ENCODE measurements around the gene ARMC2. TPM values are rescaled to one million over a fixed set of nuclear protein-coding genes. Genes with fewer than 3 reads are reported as not detected.

ARMC2 gene
- 10 to 100 TPM; 12.3 to 20.7 TPM for total RNA-seq
- 1 to 10 TPM; 5.3 to 5.5 TPM for polyA plus RNA-seq
- long read RNA-seq, donor 1, partial matches to known transcripts = 1 of 2 reads
- long read RNA-seq, donor 1, other reads (novel, unspliced or antisense) = 1 of 2 reads
- long read RNA-seq, donor 2, partial matches to known transcripts = 1 of 11 reads
- long read RNA-seq, donor 2, other reads (novel, unspliced or antisense) = 10 of 11 reads

DNA sequence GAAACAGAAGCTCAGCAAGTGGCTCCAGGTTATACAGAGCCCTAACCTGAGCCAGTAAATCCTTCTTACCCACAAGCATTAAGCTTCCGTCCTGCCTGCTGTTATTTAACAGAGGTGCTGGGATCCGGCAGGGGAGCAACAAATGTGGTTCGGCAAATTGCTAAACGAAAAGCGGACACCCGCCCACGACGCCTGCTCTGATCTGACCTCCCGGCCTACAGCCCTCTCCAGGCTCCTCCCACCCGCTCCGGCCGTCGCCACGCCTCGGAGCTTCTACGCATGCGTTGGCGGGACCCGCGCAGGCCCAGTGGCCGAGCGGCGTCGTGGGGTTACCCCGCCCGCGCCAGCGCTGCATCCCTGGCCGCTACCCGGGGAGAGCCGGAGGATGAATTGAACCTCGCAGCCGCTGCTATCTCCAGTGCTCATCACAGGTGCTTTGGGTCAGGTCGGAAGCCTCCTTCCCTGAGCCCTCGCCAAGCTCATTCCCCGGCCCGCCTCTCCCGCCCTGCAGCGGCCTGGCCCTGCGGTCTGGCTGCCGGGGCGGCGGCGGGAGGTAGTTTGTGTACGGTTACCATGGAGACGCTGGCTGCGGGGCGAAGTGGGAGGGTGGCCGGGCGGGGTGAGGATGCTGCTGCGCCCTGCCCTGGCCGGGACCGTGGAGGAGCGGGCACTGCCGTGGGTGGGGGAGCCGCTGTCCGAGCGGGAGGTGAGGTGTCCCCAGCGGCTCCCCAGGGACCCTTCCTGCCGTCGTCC, at the start of gene ARMC2:
Gene ARMC2, plus strand, starts transcription at position 307 of the 753 bp plus-strand sequence. CDS start 5,846 bp downstream, outside the sequence.
- DNase-seq (peak; percentile 95 to 99), ATAC-seq (ENCODE audit: low FRiP score) (peak; percentile 99)
- Histone ChIP-seq H3K9me3 (ENCODE audit: control insufficient read depth, low read length) (no peaks in the 10 kb centered on the region), H3K4me1 (ENCODE audit: control insufficient read depth in 1 of 2, insufficient read depth in 2 of 2, low read length in 2 of 2) (no peaks in the 10 kb centered on the region), H3K27me3 (ENCODE audit: control insufficient read depth in 1 of 2, insufficient read depth in 2 of 2, low read length in 1 of 2) (no peaks in the 10 kb centered on the region), H3K27ac (ENCODE audit: low read depth in 1 of 2, low read length in 2 of 2) (peak within 1 kb of the TSS in 1 of 2 donors; percentile 14), H3K4me3 (ENCODE audit: low read length in 2 of 2) (peak within 1 kb of the TSS; percentile 36 to 83), H3K36me3 (ENCODE audit: control insufficient read depth in 1 of 2, insufficient read depth in 2 of 2, low read length in 1 of 2) (no peaks in the 10 kb centered on the region)
- intact Hi-C loops (cut with DNase I) = loop anchor here in 1 of 2 donors (5.0 kb wide), 1 partner anchor 44 kb away; no protein-coding TSS in a partner anchor
- WGBS, 2 donors = 0 to 1% methylated on average over 58 to 61 of the region's 61 CpGs

DNA sequence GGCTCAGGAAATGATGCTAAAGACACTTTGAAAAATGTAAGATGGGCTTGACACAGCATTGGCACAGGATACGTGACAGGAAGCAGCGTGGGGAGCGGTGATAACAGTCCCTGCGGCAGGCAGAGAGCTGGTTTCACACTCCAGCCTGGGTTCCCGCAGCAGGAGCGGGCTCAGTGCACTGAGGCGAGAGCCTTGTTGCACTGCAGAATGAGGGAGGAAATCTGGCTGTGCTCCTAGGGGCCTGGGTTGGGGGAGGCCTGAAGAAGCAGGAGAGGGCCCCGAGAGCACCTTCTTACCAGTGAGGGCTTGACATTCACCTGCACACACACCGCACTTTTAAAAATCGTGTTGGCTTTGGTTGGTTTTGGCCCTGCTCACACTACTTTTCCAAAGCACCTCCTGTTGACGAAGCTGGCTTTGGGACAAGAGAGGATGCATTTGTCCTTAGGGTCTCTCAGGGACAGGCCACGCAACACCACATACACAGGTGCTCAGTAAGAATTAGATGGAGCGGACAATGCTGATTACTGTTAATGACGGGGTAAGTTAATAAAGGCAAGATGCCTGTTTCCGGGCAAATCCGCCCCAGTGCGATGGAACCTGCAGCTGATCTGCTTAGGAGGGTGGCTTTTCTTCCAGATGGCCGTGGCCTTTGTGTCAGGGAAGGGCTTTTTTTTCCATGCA, 49.4 kb upstream of the ARMC2 start:
- Histone ChIP-seq H3K27me3 (ENCODE audit: control insufficient read depth in 1 of 2, insufficient read depth in 2 of 2, low read length in 1 of 2) (no peaks in the 10 kb centered on the region), H3K4me1 (ENCODE audit: control insufficient read depth in 1 of 2, insufficient read depth in 2 of 2, low read length in 2 of 2) (no peaks in the 10 kb centered on the region), H3K9me3 (ENCODE audit: control insufficient read depth, low read length) (no peaks in the 10 kb centered on the region), H3K27ac (ENCODE audit: low read depth in 1 of 2, low read length in 2 of 2) (no peak overlapping the region), H3K4me3 (ENCODE audit: low read length in 2 of 2) (no peak overlapping the region), H3K36me3 (ENCODE audit: control insufficient read depth in 1 of 2, insufficient read depth in 2 of 2, low read length in 1 of 2) (no peaks in the 10 kb centered on the region)
- WGBS, 2 donors = 86 to 88% methylated on average over 18 of the region's 18 CpGs
- DNase-seq = peak in 1 of 2 donors; percentile 68
- ATAC-seq (ENCODE audit: low FRiP score) = peak; percentile 40
- intact Hi-C loops (cut with DNase I) = no loop called here

- 97 to 98% methylated on average over 9 of the region's 9 CpGs for WGBS, 2 donors
- no peaks in the 10 kb centered on the region for H3K27me3 ChIP-seq (ENCODE audit: control insufficient read depth in 1 of 2, insufficient read depth in 2 of 2, low read length in 1 of 2)
- H3K36me3 ChIP-seq (ENCODE audit: control insufficient read depth in 1 of 2, insufficient read depth in 2 of 2, low read length in 1 of 2) = no peaks in the 10 kb centered on the region
- no peak for ATAC-seq (ENCODE audit: low FRiP score)
- H3K4me3 ChIP-seq (ENCODE audit: low read length in 2 of 2) = no peak overlapping the region
- no peak overlapping the region for H3K27ac ChIP-seq (ENCODE audit: low read depth in 1 of 2, low read length in 2 of 2)
- H3K4me1 ChIP-seq (ENCODE audit: control insufficient read depth in 1 of 2, insufficient read depth in 2 of 2, low read length in 2 of 2) = no peaks in the 10 kb centered on the region
- intact Hi-C loops (cut with DNase I) = no loop called here
- H3K9me3 ChIP-seq (ENCODE audit: control insufficient read depth, low read length) = no peaks in the 10 kb centered on the region
- DNase-seq = no peak
These were observed 48.9 kb upstream of the ARMC2 start for GRCh38 chr6:108799354-108799717.

DNA sequence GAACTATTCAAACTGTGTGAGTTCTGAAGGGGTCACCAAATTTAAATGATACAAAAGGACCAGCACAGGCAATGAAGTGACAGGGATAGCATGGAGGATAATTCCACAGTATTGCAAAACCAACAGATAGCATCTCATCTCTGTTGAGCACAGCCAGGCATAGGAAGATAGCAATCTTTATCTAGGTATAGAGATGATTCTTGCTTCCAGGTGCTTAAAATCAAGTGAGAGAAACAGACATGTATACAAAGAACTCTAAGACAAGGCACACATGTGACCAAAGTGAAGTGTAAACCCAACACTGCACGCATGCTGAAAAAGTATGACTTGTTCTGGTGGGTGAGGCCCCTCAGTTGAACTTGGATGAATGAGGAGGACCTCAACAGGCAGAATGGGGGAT, 48.4 kb upstream of the ARMC2 start:
- 93 to 99% methylated on average over 1 of the region's 1 CpG for WGBS, 2 donors
- no peak overlapping the region for H3K27ac ChIP-seq (ENCODE audit: low read depth in 1 of 2, low read length in 2 of 2)
- ATAC-seq (ENCODE audit: low FRiP score) (no peak), DNase-seq (no peak)
- H3K4me3 ChIP-seq (ENCODE audit: low read length in 2 of 2) = no peak overlapping the region
- no peaks in the 10 kb centered on the region for H3K4me1 ChIP-seq (ENCODE audit: control insufficient read depth in 1 of 2, insufficient read depth in 2 of 2, low read length in 2 of 2)
- intact Hi-C loops (cut with DNase I) = no loop called here
- no peaks in the 10 kb centered on the region for H3K36me3 ChIP-seq (ENCODE audit: control insufficient read depth in 1 of 2, insufficient read depth in 2 of 2, low read length in 1 of 2)
- H3K27me3 ChIP-seq (ENCODE audit: control insufficient read depth in 1 of 2, insufficient read depth in 2 of 2, low read length in 1 of 2) = no peaks in the 10 kb centered on the region
- no peaks in the 10 kb centered on the region for H3K9me3 ChIP-seq (ENCODE audit: control insufficient read depth, low read length)

GRCh38 chr6:108800427-108800864, 47.8 kb upstream of the ARMC2 start:
- DNase-seq = no peak
- Histone ChIP-seq H3K9me3 (ENCODE audit: control insufficient read depth, low read length) (no peaks in the 10 kb centered on the region), H3K27me3 (ENCODE audit: control insufficient read depth in 1 of 2, insufficient read depth in 2 of 2, low read length in 1 of 2) (no peaks in the 10 kb centered on the region), H3K4me1 (ENCODE audit: control insufficient read depth in 1 of 2, insufficient read depth in 2 of 2, low read length in 2 of 2) (no peaks in the 10 kb centered on the region), H3K36me3 (ENCODE audit: control insufficient read depth in 1 of 2, insufficient read depth in 2 of 2, low read length in 1 of 2) (no peaks in the 10 kb centered on the region), H3K27ac (ENCODE audit: low read depth in 1 of 2, low read length in 2 of 2) (no peak overlapping the region), H3K4me3 (ENCODE audit: low read length in 2 of 2) (no peak overlapping the region)
- intact Hi-C loops (cut with DNase I) = no loop called here
- ATAC-seq (ENCODE audit: low FRiP score) = no peak
- 81 to 83% methylated on average over 6 of the region's 6 CpGs for WGBS, 2 donors

- DNase-seq (no peak), ATAC-seq (ENCODE audit: low FRiP score) (no peak)
- no peaks in the 10 kb centered on the region for H3K36me3 ChIP-seq (ENCODE audit: control insufficient read depth in 1 of 2, insufficient read depth in 2 of 2, low read length in 1 of 2)
- no peak overlapping the region for H3K27ac ChIP-seq (ENCODE audit: low read depth in 1 of 2, low read length in 2 of 2)
- intact Hi-C loops (cut with DNase I) = no loop called here
- WGBS, 2 donors = 94 to 98% methylated on average over 2 of the region's 2 CpGs
- H3K4me3 ChIP-seq (ENCODE audit: low read length in 2 of 2) = no peak overlapping the region
- H3K4me1 ChIP-seq (ENCODE audit: control insufficient read depth in 1 of 2, insufficient read depth in 2 of 2, low read length in 2 of 2) = no peaks in the 10 kb centered on the region
- H3K27me3 ChIP-seq (ENCODE audit: control insufficient read depth in 1 of 2, insufficient read depth in 2 of 2, low read length in 1 of 2) = no peaks in the 10 kb centered on the region
- H3K9me3 ChIP-seq (ENCODE audit: control insufficient read depth, low read length) = no peaks in the 10 kb centered on the region
These were observed 46.9 kb upstream of the ARMC2 start for GRCh38 chr6:108801366-108801765.

DNA sequence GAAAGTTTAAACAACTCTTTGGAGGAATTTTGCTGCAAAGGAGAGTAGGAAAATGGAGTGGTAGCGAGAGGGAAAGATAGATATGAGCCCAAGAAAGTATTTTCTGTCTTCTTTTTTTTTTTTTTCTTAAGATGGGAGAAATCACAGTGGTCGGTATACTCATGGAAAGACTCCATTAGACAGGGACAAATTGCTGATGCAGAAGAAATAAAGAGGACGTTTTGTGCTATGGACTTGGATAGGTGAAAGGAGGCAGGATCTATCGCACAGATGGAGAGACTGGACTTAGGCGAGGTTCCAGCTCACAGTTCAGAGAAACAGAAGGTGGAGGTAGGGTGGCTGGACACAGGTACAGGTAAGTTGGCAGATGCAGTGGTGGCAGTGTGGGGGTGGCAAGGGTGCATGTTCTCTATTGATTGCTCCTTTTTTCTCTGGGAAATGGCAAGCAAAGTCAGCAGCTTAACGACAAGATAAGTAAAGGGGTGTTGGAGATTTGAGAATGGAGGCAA, 44.2 kb upstream of the ARMC2 start:
- ATAC-seq (ENCODE audit: low FRiP score) = no peak
- intact Hi-C loops (cut with DNase I) = no loop called here
- no peaks in the 10 kb centered on the region for H3K9me3 ChIP-seq (ENCODE audit: control insufficient read depth, low read length)

GRCh38 chr6:108804956-108805355, 43.3 kb upstream of the ARMC2 start:
- ATAC-seq (ENCODE audit: low FRiP score) (no peak), DNase-seq (no peak)
- H3K27me3 ChIP-seq (ENCODE audit: control insufficient read depth in 1 of 2, insufficient read depth in 2 of 2, low read length in 1 of 2) = no peaks in the 10 kb centered on the region
- 93 to 94% methylated on average over 6 of the region's 6 CpGs for WGBS, 2 donors
- H3K4me3 ChIP-seq (ENCODE audit: low read length in 2 of 2) = no peak overlapping the region
- intact Hi-C loops (cut with DNase I) = no loop called here
- no peaks in the 10 kb centered on the region for H3K36me3 ChIP-seq (ENCODE audit: control insufficient read depth in 1 of 2, insufficient read depth in 2 of 2, low read length in 1 of 2)
- H3K4me1 ChIP-seq (ENCODE audit: control insufficient read depth in 1 of 2, insufficient read depth in 2 of 2, low read length in 2 of 2) = no peaks in the 10 kb centered on the region
- H3K9me3 ChIP-seq (ENCODE audit: control insufficient read depth, low read length) = no peaks in the 10 kb centered on the region
- no peak overlapping the region for H3K27ac ChIP-seq (ENCODE audit: low read depth in 1 of 2, low read length in 2 of 2)

More for the DNA sequence above, 44.2 kb upstream of the ARMC2 start:
- no peaks in the 10 kb centered on the region for H3K27me3 ChIP-seq (ENCODE audit: control insufficient read depth in 1 of 2, insufficient read depth in 2 of 2, low read length in 1 of 2)
- H3K4me1 ChIP-seq (ENCODE audit: control insufficient read depth in 1 of 2, insufficient read depth in 2 of 2, low read length in 2 of 2) = no peaks in the 10 kb centered on the region
- H3K4me3 ChIP-seq (ENCODE audit: low read length in 2 of 2) = no peak overlapping the region
- DNase-seq = no peak
- H3K36me3 ChIP-seq (ENCODE audit: control insufficient read depth in 1 of 2, insufficient read depth in 2 of 2, low read length in 1 of 2) = no peaks in the 10 kb centered on the region
- no peak overlapping the region for H3K27ac ChIP-seq (ENCODE audit: low read depth in 1 of 2, low read length in 2 of 2)
- WGBS, 2 donors = 96 to 97% methylated on average over 6 of the region's 6 CpGs
